ENCODE results near the gene RNU2-1. TPM values are rescaled to one million over a fixed set of nuclear protein-coding genes. Genes with fewer than 3 reads are reported as not detected.
"Not testable (repeated sequence)": the region's sequence is repeated elsewhere in the genome, so short reads cannot be mapped to it uniquely, and the experiment has no call there.

RNU2-1 gene
- total and polyA plus RNA-seq, 8 donors = not detected

DNA sequence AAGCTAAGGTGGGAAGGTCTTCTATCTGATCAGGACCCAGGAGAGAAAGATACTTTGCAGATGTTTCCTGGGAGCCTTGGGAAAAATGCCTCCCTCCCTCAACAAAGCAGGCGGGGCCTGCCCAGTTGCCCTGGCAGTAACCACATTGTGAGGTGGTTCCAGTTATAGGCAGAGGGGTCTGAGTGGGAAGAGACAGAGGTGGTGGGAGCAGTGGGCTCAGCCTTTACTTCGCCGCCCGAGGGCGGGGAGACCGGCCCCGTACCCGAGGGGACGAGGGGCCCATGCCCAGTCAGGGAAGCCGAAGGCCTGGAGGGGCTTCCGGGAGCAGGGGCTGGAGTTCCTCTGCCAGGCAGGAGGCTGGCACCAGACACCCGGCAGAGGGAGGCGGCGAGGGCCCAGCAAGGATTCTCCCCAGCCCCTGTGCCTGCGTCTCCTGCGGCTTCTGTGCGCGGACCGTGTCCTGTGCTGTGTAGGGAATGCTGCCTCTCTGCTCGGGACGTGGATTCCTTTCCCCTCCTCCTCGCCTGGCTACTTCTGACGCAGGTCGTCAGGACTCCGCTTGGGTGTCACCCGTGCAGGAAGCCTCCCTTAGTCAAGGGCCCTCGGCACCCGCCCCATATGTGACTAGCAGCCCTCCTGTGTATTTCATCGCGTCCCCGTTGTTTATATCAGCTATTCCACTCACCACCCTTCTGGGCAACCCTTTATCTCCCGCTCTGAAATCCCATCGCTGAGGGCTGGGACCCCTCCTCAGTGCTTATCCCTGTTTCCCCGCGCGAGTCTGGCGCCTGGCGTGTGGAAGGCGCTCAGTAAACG is 2.4 kb downstream of the RNU2-1 start:
- Histone ChIP-seq H3K4me3 (peak overlapping the region; percentile 0 to 29 (median 27)), H3K27ac (peak overlapping the region in 3 of 5 donors; percentile 53 to 72 (median 57))

DNA sequence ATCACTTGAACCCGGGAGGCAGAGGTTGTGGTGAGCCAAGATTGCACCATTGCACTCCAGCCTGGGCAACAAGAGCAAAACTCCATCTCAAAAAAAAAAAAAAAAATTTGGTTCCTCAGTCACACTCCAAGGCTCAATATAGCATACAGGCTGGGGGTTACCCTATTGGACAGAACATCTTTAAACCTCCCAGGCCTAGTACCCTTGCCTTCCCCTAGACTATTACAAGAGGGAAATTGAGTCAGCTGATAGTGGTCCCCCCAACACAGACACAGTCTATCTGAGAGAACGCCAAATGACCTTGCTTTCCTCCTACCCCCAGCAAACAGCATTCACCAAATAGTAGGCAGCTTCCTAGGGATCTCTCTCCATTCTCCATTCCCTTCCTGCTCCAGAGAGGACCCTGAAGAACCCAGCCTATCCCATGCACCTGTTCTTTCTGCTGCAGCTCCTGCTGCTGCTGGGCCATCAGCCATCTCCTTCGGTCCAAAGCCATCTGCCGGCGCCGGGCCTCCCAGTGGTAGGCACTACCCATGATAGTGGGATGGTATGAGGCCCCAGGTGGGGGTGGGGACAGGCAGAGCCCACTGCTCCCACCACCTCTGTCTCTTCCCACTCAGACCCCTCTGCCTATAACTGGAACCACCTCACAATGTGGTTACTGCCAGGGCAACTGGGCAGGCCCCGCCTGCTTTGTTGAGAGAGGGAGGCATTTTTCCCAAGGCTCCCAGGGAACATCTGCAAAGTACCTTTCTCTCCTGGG is 5.6 kb downstream of the RNU2-1 start, which contains the start of gene CCDC200:
CCDC200 (minus strand) TSS at position 604 of the 763 bp plus-strand sequence; CDS start at position 535, 69 bp downstream.
- DNase-seq; H3K27me3 ChIP-seq; H3K4me3 ChIP-seq; intact Hi-C loops (cut with DNase I; ENCODE audit: low total_unique reads); H3K27ac ChIP-seq; H3K4me1 ChIP-seq; H3K9me3 ChIP-seq: not testable (repeated sequence)
- no CpG with 5 or more reads among the region's 7 CpGs for WGBS, 5 donors
- H3K36me3 ChIP-seq = peaks cover 3 to 34% (median 24%) of the 10 kb centered on the region in 4 donors

More for the DNA sequence above, 2.4 kb downstream of the RNU2-1 start:
- peak in 1 of 2 donors; percentile 11 for DNase-seq
- intact Hi-C loops (cut with DNase I; ENCODE audit: low total_unique reads); H3K27me3 ChIP-seq; H3K36me3 ChIP-seq; H3K4me1 ChIP-seq; H3K9me3 ChIP-seq: not testable (repeated sequence)
- WGBS, 5 donors = 29 to 79% (median 64%) methylated on average over 3 to 19 of the region's 40 CpGs

DNA sequence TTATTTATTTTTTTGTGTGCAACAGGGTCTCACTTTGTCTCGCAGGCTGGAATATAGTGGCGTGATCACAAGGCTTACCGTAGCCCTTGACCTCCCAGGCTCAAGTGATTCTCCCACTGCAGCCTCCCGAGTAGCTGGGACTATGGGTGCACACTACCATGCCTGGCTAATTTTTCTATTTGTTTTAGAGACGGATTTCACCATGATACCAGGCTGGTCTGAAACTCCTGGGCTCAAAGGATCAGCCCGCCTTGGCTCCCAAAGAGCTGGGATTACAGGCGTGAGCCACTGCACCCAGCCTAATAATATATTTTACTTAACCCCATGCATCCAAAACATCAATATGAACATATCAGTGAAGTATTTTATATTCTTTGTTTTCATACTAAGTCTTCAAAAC is 7.4 kb downstream of the RNU2-1 start:
- no peaks in the 10 kb centered on the region for H3K9me3 ChIP-seq
- DNase-seq = no peak
- TF ChIP-seq POLR2A (IDR thresholded peaks at IDR 0.05) = no peak
- TF ChIP-seq CTCF (IDR thresholded peaks at IDR 0.05) = no peak
- H3K27ac ChIP-seq = no peak overlapping the region
- no peak overlapping the region for H3K4me3 ChIP-seq
- peaks cover 3 to 45% (median 26%) of the 10 kb centered on the region in 4 donors for H3K36me3 ChIP-seq
- 91 to 95% (median 94%) methylated on average over 7 of the region's 7 CpGs for WGBS, 5 donors
- intact Hi-C loops (cut with DNase I; ENCODE audit: low total_unique reads) = no loop called here
- H3K4me1 ChIP-seq = no peaks in the 10 kb centered on the region
- H3K27me3 ChIP-seq = no peaks in the 10 kb centered on the region

DNA sequence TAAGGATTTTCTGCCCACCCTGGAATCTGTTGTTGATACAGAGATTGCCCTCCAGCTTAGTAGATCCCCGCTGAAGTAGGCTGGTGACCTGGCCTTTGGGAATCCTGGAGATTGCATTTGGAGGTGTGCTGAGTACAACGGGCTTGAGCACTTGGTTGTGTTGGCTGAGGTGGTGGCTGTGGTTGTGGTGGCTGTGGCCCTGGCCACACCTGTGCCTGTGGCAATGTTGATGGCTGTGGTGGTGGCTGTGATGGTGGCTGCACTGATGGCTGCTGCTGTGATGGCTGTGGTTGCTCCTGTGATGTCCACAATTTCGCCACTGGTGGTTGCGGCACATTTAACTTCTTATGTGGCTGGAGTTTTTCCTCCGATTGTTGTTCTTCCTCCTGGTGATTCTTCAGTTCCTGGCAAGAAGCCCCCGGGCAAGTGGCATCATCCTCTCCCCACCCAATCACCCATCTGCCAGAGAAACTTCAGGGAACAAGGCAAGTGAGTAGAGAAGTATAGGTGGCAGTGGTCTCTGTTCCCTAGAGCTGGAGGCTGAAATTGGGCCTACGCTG is 9.6 kb downstream of the RNU2-1 start:
- Histone ChIP-seq H3K4me1 (no peaks in the 10 kb centered on the region), H3K27me3 (no peaks in the 10 kb centered on the region), H3K36me3 (peaks cover 3 to 49% (median 31%) of the 10 kb centered on the region in 4 donors), H3K4me3 (no peak overlapping the region), H3K27ac (no peak overlapping the region), H3K9me3 (no peaks in the 10 kb centered on the region)
- TF ChIP-seq POLR2AphosphoS5 (IDR thresholded peaks at IDR 0.05) = no peak
- no peak for TF ChIP-seq POLR2A (IDR thresholded peaks at IDR 0.05)
- no peak for TF ChIP-seq CTCF (IDR thresholded peaks at IDR 0.05)
- TF ChIP-seq EP300 (IDR thresholded peaks at IDR 0.05) = no peak
- DNase-seq = no peak
- WGBS, 5 donors = 86 to 94% (median 90%) methylated on average over 4 to 7 of the region's 7 CpGs
- intact Hi-C loops (cut with DNase I; ENCODE audit: low total_unique reads) = no loop called here

- Histone ChIP-seq H3K9me3 (no peaks in the 10 kb centered on the region), H3K27ac (no peak overlapping the region), H3K36me3 (peaks cover 7 to 65% (median 53%) of the 10 kb centered on the region in 4 donors), H3K4me3 (no peak overlapping the region), H3K4me1 (no peaks in the 10 kb centered on the region), H3K27me3 (no peaks in the 10 kb centered on the region)
- 85 to 90% (median 89%) methylated on average over 9 of the region's 9 CpGs for WGBS, 5 donors
- no peak for DNase-seq
- intact Hi-C loops (cut with DNase I; ENCODE audit: low total_unique reads) = no loop called here
- TF ChIP-seq POLR2AphosphoS5 (IDR thresholded peaks at IDR 0.05) (no peak), CTCF (IDR thresholded peaks at IDR 0.05) (no peak), POLR2A (IDR thresholded peaks at IDR 0.05) (no peak)
These were observed 13.2 kb downstream of the RNU2-1 start for GRCh38 chr17:43220511-43221125.

Measured in stomach (tissue), 9 donors.